GM10266 (cell line): ENCODE data around the gene TRMT10B.

Experiments
- DNase-seq: peaks from one replicate; pipeline ENCODE4 v3.0.0; 2012; ENCODE audit errors: extremely low spot score
- CTCF ChIP-seq: IDR thresholded peaks from 2 replicates; pipeline ENCODE4 v1.5.1; 2012; ENCODE audit warnings: mild to moderate bottlenecking, low read depth; ENCODE audit not compliant: control insufficient read depth, insufficient read depth; ENCODE audit errors: missing control alignments

Gene TRMT10B

DNA sequence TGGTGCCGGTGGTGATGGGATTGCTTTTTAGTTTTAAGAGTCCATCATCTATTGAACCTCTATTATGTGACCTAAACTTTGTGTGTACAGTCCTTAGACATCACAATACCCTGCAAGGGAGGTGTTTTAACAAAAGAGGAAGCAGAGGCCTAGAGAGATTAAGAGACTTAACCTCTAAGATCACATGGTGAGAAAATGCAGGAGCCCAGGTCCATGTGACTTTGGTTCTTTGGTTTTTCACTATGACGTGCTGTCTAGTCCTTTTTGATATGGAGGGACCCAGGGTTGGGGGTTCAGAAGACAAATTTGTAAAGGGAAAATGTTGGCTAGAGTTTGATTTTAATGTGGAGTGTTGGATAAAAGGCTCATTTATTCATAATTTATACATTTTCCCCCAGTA is 34.1 kb upstream of the TRMT10B start:
- TF ChIP-seq CTCF, result no peak
- DNase-seq, result no peak

GRCh38 chr9:37727013-37727412 is 26.6 kb upstream of the TRMT10B start:
- no peak for TF ChIP-seq CTCF
- no peak for DNase-seq

DNA sequence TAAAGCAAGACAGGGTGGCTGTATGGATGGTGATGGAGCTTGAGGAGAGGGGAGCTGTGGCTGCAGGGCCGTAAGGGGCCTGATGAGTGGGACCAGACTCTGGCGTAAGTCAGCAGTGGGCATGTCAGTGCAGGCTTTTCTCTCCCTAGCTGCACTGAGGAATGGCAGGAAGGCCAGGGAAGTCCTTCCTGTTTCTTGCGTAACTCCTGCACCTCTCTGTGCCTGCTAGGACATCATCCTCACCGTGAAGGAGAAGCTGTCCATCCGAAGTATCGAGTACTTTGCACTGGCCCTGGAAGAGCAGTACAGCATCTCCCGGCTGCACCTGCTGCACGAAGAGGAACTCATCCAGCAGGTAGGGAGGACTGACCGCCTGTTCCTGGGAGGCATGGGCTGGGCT is 24.1 kb upstream of the TRMT10B start:
- TF ChIP-seq CTCF, result no peak
- DNase-seq, result no peak

DNA sequence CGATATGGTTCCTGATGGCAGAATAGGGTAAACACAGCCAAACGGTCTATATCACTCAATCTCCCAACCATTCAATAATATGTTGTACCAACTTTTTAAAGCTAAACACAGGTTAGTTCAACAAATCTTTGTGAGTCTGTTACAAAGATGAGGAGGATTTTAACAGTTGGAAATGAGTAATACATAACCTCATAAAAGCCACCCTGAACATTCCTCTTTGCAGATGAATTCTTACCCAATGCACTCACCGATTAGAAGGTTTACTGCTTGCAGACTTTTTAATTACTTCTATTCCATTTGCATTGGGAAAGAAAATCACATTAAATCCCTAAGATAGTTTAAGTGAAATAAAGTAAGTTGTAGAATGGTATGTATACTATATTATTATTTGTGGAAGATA is 23.3 kb upstream of the TRMT10B start:
- no peak for TF ChIP-seq CTCF
- DNase-seq, result no peak

DNA sequence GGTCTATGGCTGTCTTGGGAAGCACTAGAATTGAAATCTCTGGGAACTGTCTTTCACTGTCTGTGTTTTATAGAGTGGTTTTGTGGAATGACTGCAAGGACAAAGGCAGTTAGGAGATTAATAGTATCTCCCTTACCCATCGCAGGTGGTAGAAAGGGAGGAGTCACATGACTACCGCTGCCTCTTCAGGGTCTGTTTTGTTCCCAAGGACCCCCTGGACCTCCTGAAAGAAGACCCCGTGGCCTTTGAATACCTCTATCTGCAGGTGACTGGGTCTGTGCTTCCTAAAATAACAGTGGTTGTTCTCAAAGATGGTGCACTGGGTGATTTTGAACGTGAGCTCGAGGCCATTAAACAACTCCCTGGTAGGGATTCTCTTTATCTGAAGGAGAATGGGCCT is 22.8 kb upstream of the TRMT10B start:
- no peak for DNase-seq
- TF ChIP-seq CTCF, result no peak

- no peak for TF ChIP-seq CTCF
- DNase-seq, result no peak
Measured at GRCh38 chr9:37732086-37732741, 21.4 kb upstream of the TRMT10B start.

- DNase-seq, result no peak
- TF ChIP-seq CTCF, result no peak
Measured at GRCh38 chr9:37732952-37733351, 20.7 kb upstream of the TRMT10B start.
